ENCODE data around the gene GCK.

GRCh38 chr7:44136731-44137130, 52.5 kb downstream of the GCK start:
- TF ChIP-seq EZH2 (IDR thresholded peaks at IDR 0.05; ENCODE audit: borderline replicate concordance, low read depth, low read length, severe bottlenecking) (no peak), CTCF (IDR thresholded peaks at IDR 0.05; ENCODE audit: borderline replicate concordance, extremely low read depth, low read length, poor library complexity, severe bottlenecking) (no peak)

All from DND-41 (cell line).